Large intestine (tissue), 3 donors: ENCODE results near the gene CEP131. TPM values are rescaled to one million over a fixed set of nuclear protein-coding genes. Genes with fewer than 3 reads are reported as not detected.
"Not testable (repeated sequence)": the region's sequence is repeated elsewhere in the genome, so short reads cannot be mapped to it uniquely, and the experiment has no call there.

Source experiments
- DNase-seq, 2 donors: peaks; one replicate each; pipeline versions ENCODE4 v3.0.0 to v3.0.0-alpha.2; 2013
- H3K27ac ChIP-seq: one replicate; pipeline ENCODE4 v1.5.1; 2013; ENCODE audit warnings: low read length
- H3K27me3 ChIP-seq: 2 replicates; pipeline ENCODE4 v1.6.1; 2013; ENCODE audit warnings: low read length; ENCODE audit not compliant: control insufficient read depth, insufficient read depth
- H3K36me3 ChIP-seq: 2 replicates; pipeline ENCODE4 v1.6.1; 2013; ENCODE audit warnings: low read length; ENCODE audit not compliant: control insufficient read depth, insufficient read depth
- H3K4me1 ChIP-seq: one replicate; pipeline ENCODE4 v1.6.1; 2013; ENCODE audit warnings: low read length; ENCODE audit not compliant: control insufficient read depth, insufficient read depth
- H3K4me3 ChIP-seq: one replicate; pipeline ENCODE4 v1.5.1; 2013; ENCODE audit warnings: low read length
- H3K9me3 ChIP-seq: one replicate; pipeline ENCODE4 v1.6.1; 2013; ENCODE audit warnings: mild to moderate bottlenecking, low read depth, low read length, moderate library complexity; ENCODE audit not compliant: control insufficient read depth
- WGBS: methylation state at CpG from one replicate; pipeline ENCODE4 v1.1.5; 2013; ENCODE audit warnings: low lambda C conversion rate; ENCODE audit not compliant: insufficient coverage; 5-methylcytosine and 5-hydroxymethylcytosine counted together
- polyA plus RNA-seq: library from polyadenylated mRNA; unstranded; fragments of 120-200 nt; gene quantifications from one replicate; pipeline ENCODE4 v1.2.1, GENCODE V29; 2013

CEP131 gene
- polyA plus RNA-seq, 1 donor, result 9.0 TPM

GRCh38 chr17:81157848-81158687 lies 64.7 kb downstream of the CEP131 start:
- Histone ChIP-seq H3K4me1 (no peaks in the 10 kb centered on the region), H3K4me3 (no peak overlapping the region), H3K27me3 (no peaks in the 10 kb centered on the region), H3K9me3 (peaks cover 5% of the 10 kb centered on the region), H3K36me3 (no peaks in the 10 kb centered on the region), H3K27ac (no peak overlapping the region)
- DNase-seq, result no peak
- WGBS, result no CpG with 5 or more reads among the region's 39 CpGs

GRCh38 chr17:81156866-81157805 lies 65.6 kb downstream of the CEP131 start:
- DNase-seq, result no peak
- Histone ChIP-seq H3K9me3 (peaks cover 5% of the 10 kb centered on the region), H3K36me3 (no peaks in the 10 kb centered on the region), H3K27ac (no peak overlapping the region), H3K4me3 (no peak overlapping the region), H3K4me1 (no peaks in the 10 kb centered on the region), H3K27me3 (no peaks in the 10 kb centered on the region)
- WGBS, result 83% methylated on average over 2 of the region's 38 CpGs

DNA sequence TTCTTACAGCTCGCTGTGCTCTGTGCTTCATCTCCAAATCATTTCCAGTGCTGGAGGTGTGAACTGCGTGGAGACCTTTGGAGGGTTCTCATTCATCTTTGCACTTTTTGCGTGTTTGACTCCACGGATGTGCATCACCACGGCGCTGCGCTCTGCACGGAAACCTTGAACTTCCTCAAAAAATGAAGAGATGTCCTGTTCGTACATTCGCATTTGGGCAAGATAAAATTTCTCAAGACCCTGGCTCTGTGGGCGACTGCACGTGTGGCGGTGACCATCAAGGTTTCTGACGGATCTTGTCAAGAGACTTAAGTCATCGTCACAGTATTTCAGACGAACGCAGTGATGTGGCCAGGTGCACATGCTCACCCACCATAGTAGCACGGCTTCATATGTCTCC lies 67.8 kb downstream of the CEP131 start:
- Histone ChIP-seq H3K36me3 (no peaks in the 10 kb centered on the region), H3K9me3 (peaks cover 5% of the 10 kb centered on the region), H3K4me3 (no peak overlapping the region), H3K27me3 (no peaks in the 10 kb centered on the region), H3K4me1 (no peaks in the 10 kb centered on the region), H3K27ac (no peak overlapping the region)
- no peak for DNase-seq
- 100% methylated on average over 3 of the region's 18 CpGs for WGBS

DNA sequence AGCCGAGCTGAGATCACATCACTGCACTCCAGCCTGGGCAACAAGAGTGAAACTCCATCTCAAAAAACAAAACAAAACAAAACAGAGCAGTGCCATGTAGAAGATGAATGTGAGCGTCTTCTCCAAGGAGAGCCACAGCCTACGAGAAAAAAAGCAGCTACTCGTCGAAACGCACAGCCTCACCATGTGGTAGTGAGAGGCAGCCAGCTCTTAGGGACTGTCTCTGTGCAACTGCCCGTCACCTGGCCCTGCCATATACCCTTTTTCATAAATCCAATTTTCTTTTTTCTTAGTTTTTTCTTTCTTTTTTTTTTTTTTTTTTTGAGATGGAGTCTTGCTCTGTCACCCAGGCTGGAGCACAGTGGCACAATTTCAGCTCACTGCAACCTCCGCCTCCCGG lies 68.7 kb downstream of the CEP131 start:
- H3K4me1 ChIP-seq, H3K27ac ChIP-seq, DNase-seq, H3K27me3 ChIP-seq, H3K4me3 ChIP-seq, H3K36me3 ChIP-seq, H3K9me3 ChIP-seq: not testable (repeated sequence)
- no CpG with 5 or more reads among the region's 9 CpGs for WGBS

GRCh38 chr17:81153340-81153803 lies 69.4 kb downstream of the CEP131 start:
- no peak for DNase-seq
- no peaks in the 10 kb centered on the region for H3K4me1 ChIP-seq
- no peaks in the 10 kb centered on the region for H3K36me3 ChIP-seq
- H3K9me3 ChIP-seq, result peaks cover 5% of the 10 kb centered on the region
- no peak overlapping the region for H3K4me3 ChIP-seq
- WGBS, result no CpG with 5 or more reads among the region's 17 CpGs
- no peak overlapping the region for H3K27ac ChIP-seq
- no peaks in the 10 kb centered on the region for H3K27me3 ChIP-seq

- 100% methylated on average over 1 of the region's 8 CpGs for WGBS
- no peak overlapping the region for H3K4me3 ChIP-seq
Observed at GRCh38 chr17:81152288-81152828, 70.4 kb downstream of the CEP131 start.

DNA sequence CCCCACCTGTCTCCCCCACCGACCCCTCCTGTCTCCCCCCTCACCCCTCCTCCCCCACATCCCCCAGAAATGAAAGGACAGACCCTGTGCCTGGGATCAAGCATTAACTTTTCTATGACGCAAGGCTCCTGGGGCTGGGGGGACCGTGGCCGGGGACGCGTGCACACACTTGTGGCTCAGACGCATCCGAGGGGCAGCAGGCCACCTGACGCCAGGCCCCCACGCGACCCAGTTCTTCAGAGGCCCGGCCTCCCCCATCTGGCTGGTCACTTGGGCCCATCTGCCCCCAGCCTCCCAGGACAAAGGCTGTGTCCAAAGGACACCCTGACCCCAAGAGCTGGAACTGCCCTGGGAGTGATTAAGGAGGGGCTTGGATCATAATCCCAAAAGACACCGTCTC lies 71.5 kb downstream of the CEP131 start:
- Histone ChIP-seq H3K4me3 (no peak overlapping the region), H3K4me1 (no peaks in the 10 kb centered on the region), H3K36me3 (no peaks in the 10 kb centered on the region), H3K27me3 (no peaks in the 10 kb centered on the region), H3K27ac (no peak overlapping the region), H3K9me3 (no peaks in the 10 kb centered on the region)
- no CpG with 5 or more reads among the region's 13 CpGs for WGBS
- no peak for DNase-seq

More at GRCh38 chr17:81152288-81152828, 70.4 kb downstream of the CEP131 start:
- no peak for DNase-seq
- Histone ChIP-seq H3K36me3 (no peaks in the 10 kb centered on the region), H3K9me3 (no peaks in the 10 kb centered on the region), H3K27ac (no peak overlapping the region), H3K4me1 (no peaks in the 10 kb centered on the region), H3K27me3 (no peaks in the 10 kb centered on the region)

- H3K9me3 ChIP-seq, result no peaks in the 10 kb centered on the region
- no peaks in the 10 kb centered on the region for H3K36me3 ChIP-seq
- no peaks in the 10 kb centered on the region for H3K4me1 ChIP-seq
- no peak overlapping the region for H3K27ac ChIP-seq
- H3K27me3 ChIP-seq, result no peaks in the 10 kb centered on the region
- H3K4me3 ChIP-seq, result no peak overlapping the region
- WGBS, result no CpG with 5 or more reads among the region's 14 CpGs
- no peak for DNase-seq
Observed at GRCh38 chr17:81150377-81151077, 72.2 kb downstream of the CEP131 start.

- Histone ChIP-seq H3K9me3 (no peaks in the 10 kb centered on the region), H3K36me3 (no peaks in the 10 kb centered on the region), H3K4me3 (no peak overlapping the region), H3K27me3 (no peaks in the 10 kb centered on the region), H3K4me1 (peaks cover 3% of the 10 kb centered on the region), H3K27ac (no peak overlapping the region)
- DNase-seq, result no peak
- WGBS, result no CpG with 5 or more reads among the region's 14 CpGs
Observed at GRCh38 chr17:81148986-81149533, 73.7 kb downstream of the CEP131 start.
